TTC549 (cell line): ENCODE data around the gene COMMD1.
"Not testable (repeated sequence)": the region's sequence is repeated elsewhere in the genome, so short reads cannot be mapped to it uniquely, and the experiment has no call there.

Source experiments
- FAIRE-seq: peaks from 2 replicates; lab custom pipeline; 2012; peaks lifted over from hg19 to GRCh38; lab: Jason Lieb, UNC

Gene COMMD1

DNA sequence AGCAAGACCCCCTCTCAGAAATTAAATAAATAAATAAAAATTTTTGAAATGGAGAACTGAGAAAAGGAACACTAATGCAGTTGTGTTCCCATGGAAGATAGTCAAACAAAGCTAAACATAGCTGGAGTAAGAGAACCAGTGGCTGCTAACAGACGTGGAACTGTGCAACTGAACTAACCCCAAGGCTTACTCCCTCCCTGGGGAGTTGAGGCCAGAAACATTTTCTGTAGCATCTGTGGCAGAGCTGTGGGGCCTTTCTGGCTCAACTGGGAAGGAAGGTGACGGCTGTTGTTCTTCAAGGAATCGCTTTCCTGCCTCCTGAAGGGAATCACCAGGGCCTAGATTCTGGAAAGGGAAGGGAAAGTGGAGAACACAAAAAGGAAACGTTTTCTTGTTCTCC, 236.6 kb downstream of the COMMD1 start:
- no peak for FAIRE-seq

DNA sequence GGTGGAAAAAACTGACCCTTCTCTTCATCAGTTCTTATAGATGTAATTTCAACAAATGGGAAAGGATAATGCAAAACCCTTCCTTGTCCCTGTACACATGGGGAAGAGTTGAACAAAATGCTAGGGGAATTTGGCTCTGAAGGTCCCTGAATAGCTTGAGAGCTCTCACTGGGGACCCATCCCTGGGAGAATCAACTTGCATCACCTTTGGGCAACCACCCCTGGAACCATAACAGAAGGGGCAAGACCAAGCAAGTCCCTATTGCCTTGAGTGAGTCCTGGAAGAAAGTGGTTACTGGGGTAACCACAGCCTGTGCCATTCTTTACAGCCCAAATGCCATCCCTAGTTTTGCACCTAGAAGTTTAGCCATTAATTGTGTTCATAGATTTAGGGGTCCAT, 238.2 kb downstream of the COMMD1 start:
- FAIRE-seq: no peak

DNA sequence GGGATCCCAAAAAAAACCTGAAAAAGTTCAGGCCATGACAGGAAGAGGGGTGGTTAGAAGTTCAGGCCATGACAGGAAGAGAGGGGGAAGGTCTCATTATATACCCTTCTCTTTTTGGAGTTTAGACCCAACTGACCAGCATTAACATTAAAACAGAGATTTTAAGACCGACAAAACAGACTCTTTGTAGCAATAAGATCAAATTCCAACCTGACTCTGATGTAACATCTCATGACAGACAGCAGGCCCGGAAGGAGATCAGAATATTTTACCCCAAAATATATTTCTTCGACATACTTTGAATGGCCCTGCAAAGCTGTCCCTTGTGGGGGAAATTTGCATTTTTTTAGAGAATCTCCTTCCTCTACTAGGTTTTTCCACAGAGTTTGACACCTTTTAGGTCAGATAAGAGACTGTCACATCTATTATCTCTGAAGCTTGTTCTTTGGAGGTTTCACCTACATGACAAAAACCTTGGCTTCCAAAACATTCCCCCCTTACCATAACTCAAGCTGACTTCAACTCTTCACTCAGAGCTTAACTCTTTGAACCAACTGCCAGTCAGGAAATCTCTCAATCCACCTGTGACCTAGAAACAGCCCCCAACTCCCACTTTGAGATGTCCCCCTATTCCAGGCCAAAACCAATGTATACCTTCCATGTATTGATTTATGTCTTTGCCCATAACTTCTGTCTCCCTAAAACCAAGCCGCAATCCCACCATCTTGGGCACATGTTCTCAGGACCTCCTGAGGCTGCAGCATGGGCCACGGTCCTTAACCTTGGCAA, 239.4 kb downstream of the COMMD1 start:
- FAIRE-seq: no peak

DNA sequence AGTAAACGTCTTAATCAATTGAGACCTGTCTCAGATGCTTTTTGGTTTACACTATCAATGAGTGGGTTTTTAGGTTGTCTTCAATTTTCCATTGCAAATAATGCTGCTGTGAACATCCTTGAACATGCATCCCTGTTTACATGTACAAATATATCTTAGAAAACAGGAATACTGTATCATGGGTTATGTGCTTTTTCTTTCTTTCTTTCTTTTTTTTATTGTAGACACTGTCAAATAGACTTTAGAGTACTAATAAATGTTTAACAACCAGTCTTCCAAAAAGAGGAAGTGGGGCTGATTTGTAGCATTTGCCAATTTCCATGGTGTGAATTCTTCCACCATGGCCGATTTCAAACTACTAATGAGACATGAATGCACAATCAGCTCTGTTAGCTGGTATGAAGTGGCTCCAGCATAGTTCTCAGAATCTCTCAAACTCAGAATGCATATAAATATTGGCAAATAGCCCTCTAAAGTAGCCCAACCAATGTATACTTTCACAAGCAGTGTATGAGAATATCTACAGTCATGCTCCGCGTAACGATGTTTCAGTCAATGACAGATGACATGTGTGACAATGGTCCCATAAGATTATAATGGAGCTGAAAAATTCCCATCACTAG, 240.1 kb downstream of the COMMD1 start:
- FAIRE-seq: no peak

DNA sequence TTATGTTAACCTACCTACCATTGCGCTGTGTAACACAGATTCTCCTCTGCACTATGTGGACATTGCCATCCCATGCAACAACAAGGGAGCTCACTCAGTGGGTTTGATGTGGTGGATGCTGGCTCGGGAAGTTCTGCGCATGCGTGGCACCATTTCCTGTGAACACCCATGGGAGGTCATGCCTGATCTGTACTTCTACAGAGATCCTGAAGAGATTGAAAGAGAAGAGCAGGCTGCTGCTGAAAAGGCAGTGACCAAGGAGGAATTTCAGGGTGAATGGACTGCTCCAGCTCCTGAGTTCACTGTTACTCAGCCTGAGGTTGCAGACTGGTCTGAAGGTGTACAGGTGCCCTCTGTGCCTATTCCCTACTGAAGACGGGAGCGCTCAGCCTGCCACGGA, 241.3 kb downstream of the COMMD1 start:
- FAIRE-seq: not testable (repeated sequence)

DNA sequence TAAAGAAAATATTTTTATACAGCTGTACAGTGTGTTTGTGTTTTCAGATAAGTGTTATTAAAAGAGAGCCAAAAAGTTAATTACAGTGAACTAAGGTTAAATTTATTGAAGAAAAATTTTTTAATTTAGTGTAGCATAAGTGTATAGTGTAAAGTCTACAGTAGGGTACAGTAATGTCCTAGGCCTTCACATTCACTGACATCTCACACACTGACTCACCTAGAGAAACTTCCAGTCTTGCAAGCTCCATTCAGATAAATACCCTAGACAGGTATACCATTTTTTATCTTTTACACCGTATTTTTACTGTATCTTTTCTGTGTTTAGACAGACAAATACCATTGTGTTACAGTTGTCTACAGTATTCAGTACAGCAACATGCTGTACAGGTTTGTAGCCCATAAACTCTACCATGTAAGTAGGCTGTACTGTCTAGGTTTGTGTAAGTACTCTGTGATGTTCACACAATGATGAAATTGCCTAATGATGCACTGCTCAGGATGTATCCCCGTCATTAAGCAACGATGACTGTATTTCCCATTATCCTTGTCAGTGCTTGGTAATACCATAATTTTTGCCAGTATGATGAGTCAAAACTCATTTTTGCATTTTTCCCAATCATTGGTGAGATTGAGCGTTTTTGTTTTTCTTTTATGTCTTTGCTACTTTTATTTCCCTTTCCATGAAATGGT, 242.3 kb downstream of the COMMD1 start:
- no peak for FAIRE-seq

GRCh38 chr2:62149708-62150107, 244.2 kb downstream of the COMMD1 start:
- FAIRE-seq: no peak

DNA sequence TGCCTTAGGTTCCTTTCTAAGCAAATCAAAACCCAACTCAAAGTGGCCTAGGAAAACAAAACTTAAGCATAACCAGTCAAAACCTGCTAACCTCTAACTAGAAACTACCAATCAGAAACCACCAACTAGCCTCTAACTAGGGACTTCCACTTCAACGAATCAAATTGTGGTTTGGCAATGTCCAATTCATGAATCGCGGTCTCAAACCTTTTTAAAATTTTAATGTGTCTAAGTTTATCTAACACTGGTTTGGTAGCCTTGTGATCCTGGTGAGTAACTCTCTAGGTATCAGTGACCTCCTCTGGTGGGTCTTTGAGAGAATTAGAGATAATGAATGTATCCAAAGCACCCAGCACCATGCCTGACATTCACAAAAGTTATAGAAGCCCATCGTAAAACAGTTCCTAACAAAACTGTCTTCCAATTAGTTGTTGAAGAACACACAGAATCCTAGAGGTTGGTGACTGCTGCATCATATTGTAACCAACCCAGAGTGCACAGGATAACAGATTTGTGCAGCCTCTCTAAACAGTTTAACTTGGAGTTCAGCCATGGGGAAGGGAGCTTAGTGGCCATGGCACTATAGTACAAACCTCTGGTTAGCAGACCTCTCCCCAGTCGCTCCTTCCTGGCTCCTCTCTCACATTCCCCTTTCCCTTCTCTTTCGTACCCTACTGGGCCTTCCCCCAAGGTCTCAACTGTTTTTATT, 245.3 kb downstream of the COMMD1 start:
- no peak for FAIRE-seq

DNA sequence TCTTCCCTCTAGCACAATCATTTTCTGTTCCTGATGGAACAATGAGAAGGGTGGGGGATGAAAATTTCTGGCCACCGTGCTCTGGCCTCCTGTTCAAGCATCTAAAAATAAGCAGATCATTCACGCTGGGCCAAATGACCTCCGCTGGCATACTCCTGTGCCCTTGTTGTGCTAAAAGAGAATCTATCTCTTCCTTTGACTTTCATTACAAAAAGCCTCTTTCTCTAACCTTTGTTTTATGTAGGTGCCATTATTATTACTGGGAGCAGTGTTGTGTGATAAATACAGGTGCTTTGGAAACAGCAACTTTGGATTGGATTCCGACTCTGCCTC, 245.8 kb downstream of the COMMD1 start:
- no peak for FAIRE-seq

- no peak for FAIRE-seq
Observed at GRCh38 chr2:62152000-62152399, 246.5 kb downstream of the COMMD1 start.

DNA sequence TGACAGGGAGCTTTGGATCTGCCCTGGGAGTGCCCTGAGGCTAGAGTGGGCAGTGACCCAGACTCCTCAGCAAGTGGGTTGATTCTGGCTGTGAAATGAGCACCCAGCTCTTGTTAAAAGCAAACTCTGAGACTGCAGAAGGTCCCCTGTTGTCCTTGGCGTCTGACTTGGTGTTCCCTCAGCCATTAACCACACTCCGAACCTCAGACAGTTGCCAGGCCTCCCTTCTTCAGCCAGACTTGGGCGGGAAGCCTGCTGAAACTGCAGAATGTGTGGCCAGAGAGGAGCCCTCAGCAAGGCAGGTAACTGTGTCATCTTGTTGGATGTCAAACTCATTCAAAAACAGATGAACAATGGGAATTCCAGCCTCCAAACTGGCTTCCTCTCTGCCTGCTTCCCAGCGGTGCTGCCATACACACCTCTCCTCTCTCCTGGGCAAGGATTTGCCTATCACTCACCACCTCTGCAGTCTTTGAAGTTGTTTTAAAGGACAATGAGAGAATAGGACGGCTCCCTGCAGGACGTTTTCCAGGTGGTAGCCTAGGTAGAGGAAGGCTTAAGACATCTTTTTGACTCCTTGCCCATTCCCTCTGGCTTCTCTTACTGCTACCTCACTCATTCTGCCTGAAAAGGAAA, 251.5 kb downstream of the COMMD1 start:
- FAIRE-seq: no peak

DNA sequence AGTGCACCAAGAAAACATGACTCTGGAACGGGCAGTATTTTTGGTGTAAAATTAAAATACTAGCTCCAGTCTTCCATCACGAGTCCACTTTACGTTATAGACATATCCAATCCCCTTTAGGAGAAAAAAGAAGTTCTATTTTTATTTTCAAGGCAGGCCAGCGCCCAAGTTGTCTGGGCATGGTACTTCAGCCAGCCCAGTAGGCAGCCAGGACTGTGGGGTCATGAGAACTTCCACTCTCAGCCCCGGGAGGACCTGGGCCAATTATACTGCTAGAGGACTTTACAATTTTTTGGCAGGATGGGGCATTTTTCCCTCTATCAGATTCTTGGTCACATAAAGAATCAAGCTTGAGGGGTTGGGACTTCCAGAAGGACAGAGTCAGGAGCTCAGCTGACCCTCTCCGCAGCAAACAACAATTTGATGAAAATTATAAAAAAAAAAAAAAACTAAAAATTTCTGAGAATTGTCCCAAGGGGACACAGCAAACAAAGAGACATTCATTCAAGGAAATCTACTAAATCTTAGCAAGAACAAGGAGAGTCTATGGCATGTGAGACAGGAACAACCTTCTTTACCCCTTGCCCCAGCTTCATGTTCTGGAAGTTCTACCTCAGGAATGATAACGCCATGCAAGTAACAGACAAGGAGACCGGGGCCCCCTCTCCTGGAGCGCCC, 253.1 kb downstream of the COMMD1 start:
- FAIRE-seq: no peak

DNA sequence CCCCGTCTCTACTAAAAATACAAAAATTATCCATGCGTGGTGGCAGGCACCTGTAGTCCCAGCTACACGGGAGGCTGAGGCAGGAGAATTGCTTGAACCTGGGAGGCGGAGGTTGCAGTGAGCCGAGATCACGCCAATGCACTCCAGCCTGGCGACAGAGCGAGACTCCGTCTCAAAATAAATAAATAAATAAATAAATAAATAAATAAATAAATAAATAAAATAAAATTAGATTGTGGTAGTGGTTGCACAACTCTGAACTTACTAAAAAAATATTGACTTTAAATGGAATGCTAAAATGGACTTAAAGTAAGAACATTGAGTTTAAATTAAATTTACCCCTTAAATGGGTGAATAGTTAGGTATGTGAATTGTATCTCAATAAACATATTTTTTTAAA, 255.2 kb downstream of the COMMD1 start:
- FAIRE-seq: not testable (repeated sequence)

- no peak for FAIRE-seq
Observed at GRCh38 chr2:62163106-62163831, 257.8 kb downstream of the COMMD1 start.

DNA sequence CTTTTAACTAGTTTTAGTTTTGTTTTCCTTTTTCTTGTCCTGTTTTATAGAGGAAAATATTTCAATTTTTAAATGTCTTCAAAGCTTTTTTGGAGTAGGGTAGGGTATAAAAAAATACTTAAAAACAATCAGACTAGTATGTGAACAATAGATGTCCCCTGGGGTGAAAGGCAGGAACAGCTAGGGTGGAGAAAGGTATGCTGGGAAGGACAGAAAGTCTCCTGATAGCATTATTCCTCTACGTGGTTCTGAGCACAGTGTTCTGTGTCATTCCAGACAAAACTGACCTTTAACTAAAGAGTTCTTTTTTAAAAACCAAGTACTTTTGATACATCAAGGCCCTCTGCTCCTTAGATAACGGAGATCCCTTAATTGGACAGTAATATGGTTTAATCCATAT, 258.4 kb downstream of the COMMD1 start:
- no peak for FAIRE-seq

DNA sequence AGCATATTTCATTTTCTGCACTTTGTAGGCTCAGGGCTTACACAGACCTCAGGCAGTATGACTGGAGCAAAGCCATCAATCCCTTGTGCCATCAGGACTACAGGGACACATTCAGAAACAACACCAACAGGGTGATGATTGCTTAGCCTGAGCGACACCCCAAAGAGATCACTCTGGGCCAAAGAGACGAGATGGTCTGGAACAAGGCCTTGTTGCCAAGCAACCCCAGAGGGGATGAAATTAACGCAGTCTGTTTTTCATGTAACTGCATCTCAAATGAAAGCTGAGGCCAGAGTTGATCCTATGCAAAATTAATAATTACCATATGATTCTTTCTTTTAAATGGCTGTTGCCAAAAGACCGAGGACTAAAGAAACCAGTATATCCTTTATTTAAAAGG, 270.3 kb downstream of the COMMD1 start:
- no peak for FAIRE-seq

DNA sequence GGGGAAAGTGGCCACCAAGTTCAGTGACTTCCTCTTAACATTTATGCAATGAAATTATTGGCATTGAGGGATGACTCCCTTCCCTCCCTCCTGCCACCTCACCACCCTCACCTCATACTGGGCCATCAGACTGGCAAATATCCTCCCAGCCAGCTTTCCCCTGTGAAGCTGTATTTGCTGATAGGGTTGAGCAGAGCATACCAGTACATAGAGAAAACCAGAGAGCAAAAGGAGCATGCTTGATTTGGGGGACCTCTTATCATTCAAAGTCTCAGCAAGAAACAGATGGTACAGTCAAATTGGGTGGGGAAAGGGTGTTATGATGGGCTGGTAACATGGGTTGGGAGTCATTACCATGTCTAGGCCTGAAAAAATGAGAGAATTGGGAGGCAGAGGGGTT, 271.3 kb downstream of the COMMD1 start:
- FAIRE-seq: no peak

- FAIRE-seq: no peak
Observed at GRCh38 chr2:62177392-62178049, 272.0 kb downstream of the COMMD1 start.

- no peak for FAIRE-seq
Observed at GRCh38 chr2:62178741-62179271, 273.3 kb downstream of the COMMD1 start.

- no peak for FAIRE-seq
Observed at GRCh38 chr2:62180975-62181374, 275.5 kb downstream of the COMMD1 start.
